Fibroblast of villous mesenchyme (primary cell): ENCODE data around the gene DNAJC18. TPM values are rescaled to one million over a fixed set of nuclear protein-coding genes. Genes with fewer than 3 reads are reported as not detected.

Experiments used
- DNase-seq: peaks from one replicate; pipeline ENCODE4 v3.0.0-alpha.2; 2010; ENCODE audit warnings: low read depth
- H3K4me3 ChIP-seq: 2 replicates; pipeline ENCODE4 v1.5.1; 2011; ENCODE audit warnings: low read depth, mild to moderate bottlenecking, low read length
- total RNA-seq: library from RNA; depleted of rRNA; stranded (reverse); fragments of >200 nt; gene quantifications from 2 replicates; pipeline ENCODE4 v1.2.3, GENCODE V29; 2012
- TF ChIP-seq, protein P1 (sequence below): IDR thresholded peaks from 2 replicates; pipeline ENCODE4 v1.5.1; 2012; ENCODE audit warnings: low read depth, mild to moderate bottlenecking, low read length; ENCODE audit not compliant: insufficient read depth

Gene DNAJC18
- total RNA-seq, 1 donor, result 16.4 TPM

DNA sequence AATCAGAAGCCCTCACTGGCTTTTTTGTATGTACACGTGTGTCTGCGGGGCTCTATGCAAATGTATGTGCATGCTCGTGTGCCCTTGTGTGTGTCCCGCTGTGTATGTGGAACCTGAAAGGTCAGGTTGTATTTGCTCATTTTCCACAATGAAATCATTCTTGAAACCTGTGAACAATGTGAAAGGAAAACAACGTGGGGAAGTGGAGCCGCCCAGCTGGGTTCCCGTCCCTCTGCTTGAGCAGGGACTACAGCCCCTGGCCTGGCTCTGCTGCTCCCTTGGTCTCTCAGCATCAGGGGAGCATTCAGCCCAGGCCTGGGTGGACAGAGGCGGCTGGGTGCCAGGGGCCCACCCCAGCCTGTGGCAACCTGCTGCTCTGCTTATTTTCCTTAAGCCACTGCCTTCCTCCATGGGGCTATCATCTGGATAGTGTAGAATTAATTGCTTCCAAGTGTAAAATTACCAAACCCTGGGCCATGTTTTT, 20.2 kb upstream of the DNAJC18 start:
- TF ChIP-seq, protein P1, sequence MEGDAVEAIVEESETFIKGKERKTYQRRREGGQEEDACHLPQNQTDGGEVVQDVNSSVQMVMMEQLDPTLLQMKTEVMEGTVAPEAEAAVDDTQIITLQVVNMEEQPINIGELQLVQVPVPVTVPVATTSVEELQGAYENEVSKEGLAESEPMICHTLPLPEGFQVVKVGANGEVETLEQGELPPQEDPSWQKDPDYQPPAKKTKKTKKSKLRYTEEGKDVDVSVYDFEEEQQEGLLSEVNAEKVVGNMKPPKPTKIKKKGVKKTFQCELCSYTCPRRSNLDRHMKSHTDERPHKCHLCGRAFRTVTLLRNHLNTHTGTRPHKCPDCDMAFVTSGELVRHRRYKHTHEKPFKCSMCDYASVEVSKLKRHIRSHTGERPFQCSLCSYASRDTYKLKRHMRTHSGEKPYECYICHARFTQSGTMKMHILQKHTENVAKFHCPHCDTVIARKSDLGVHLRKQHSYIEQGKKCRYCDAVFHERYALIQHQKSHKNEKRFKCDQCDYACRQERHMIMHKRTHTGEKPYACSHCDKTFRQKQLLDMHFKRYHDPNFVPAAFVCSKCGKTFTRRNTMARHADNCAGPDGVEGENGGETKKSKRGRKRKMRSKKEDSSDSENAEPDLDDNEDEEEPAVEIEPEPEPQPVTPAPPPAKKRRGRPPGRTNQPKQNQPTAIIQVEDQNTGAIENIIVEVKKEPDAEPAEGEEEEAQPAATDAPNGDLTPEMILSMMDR, result no peak
- no peak for DNase-seq

DNA sequence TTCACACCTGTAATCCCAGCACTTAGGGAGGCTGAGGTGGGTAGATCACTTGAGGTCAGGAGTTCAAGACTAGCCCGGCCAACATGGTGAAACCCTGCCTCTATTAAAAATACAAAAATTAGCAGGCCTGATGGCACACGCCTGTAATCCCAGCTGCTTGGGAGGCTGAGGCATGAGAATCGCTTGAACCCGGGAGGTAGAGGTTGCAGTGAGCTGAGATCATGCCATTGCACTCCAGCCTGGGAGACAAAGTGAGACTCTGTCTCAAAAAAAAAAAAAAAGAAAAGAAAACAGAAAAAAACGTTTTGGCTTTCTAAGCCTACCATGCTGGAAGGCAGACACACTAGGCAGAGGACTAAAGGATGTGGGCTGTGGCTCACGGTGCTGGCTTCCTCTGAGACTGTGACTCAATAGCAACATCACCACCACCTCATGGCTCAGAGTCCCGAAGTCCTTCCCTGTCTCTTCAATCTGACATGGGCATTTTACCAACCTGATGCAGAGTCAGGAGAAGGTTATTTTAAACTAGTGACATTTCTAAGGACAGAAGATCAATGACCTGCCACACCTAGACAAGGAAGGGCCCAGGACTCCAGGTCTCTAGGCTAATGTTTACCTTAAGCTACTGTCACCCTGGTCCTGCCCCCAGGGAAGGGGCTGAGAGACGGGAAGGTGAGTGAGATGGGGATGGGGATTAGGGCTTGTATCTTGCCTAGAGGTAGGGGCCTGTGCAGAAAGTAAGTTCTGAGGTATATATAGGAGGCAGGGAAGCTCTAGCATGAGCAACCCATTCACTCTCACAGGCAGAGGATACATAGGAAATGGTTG, 19.5 kb upstream of the DNAJC18 start:
- TF ChIP-seq, protein P1, result no peak
- DNase-seq, result no peak
- H3K4me3 ChIP-seq, result no peak overlapping the region

More for the DNA sequence above, 20.2 kb upstream of the DNAJC18 start:
- H3K4me3 ChIP-seq, result no peak overlapping the region

GRCh38 chr5:139457653-139458306, 18.5 kb upstream of the DNAJC18 start:
- no peak overlapping the region for H3K4me3 ChIP-seq
- no peak for DNase-seq
- TF ChIP-seq, protein P1, result no peak

DNA sequence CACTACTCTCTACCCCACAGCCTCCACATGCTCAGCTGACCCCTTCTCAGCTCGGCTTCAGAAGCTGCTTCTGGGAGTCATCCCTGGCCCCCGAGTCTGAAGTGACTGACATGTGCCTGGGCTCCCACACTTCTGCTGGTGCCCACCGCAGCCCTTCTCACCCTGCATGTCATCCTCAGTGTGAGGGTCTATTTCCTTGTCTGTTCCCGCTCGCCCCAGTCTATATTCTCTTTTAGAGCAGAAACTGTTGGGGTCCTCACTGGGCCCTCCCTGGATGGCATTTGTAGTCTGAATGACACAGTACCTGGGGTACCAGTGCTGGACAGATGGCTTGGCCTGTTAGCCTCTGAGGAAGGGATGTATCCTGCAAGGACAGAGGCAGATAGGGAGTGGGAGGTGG, 17.9 kb upstream of the DNAJC18 start:
- DNase-seq, result no peak
- TF ChIP-seq, protein P1, result no peak
- H3K4me3 ChIP-seq, result no peak overlapping the region

DNA sequence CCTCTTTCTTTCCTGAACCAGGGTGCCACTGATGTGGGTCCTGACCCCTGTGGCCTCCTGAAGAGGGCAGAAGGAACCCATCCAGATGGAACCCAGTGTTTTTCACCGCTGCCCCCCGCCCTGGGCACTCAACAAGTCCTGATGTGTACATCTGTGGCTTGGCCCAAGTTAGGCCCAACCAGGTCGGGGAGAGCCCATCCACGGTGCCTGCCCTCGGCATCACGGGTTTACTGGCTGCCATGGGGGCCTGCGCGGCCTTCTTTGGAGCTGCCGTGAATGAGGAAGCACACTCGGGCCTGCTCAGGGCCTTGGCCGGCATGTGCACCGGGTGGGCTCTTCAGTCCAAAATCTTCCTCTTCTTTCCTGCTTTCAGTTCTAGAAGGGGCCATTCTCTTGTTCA, 17.5 kb upstream of the DNAJC18 start:
- TF ChIP-seq, protein P1, result no peak

GRCh38 chr5:139454568-139455290, 15.4 kb upstream of the DNAJC18 start:
- TF ChIP-seq, protein P1, result no peak
- no peak overlapping the region for H3K4me3 ChIP-seq
- DNase-seq, result no peak

More for the DNA sequence above, 17.5 kb upstream of the DNAJC18 start:
- H3K4me3 ChIP-seq, result no peak overlapping the region
- no peak for DNase-seq
